Glutamatergic neuron (in vitro differentiated cells): ENCODE measurements around the gene KRTAP4-11. TPM values are rescaled to one million over a fixed set of nuclear protein-coding genes. Genes with fewer than 3 reads are reported as not detected.
"Not testable (repeated sequence)": the region's sequence is repeated elsewhere in the genome, so short reads cannot be mapped to it uniquely, and the experiment has no call there.

Experiments used
- DNase-seq: peaks from one replicate; pipeline ENCODE4 v3.0.0; 2022
- H3K27ac Mint-ChIP-seq: one replicate; pipeline ENCODE4 v1.8.0; 2020; ENCODE audit warnings: mild to moderate bottlenecking, mixed read lengths, inconsistent platforms; ENCODE audit not compliant: unreplicated experiment
- H3K27me3 Mint-ChIP-seq: one replicate; pipeline ENCODE4 v1.8.0; 2020; ENCODE audit warnings: mild to moderate bottlenecking, moderate library complexity, mixed read lengths, inconsistent platforms; ENCODE audit not compliant: unreplicated experiment
- H3K36me3 Mint-ChIP-seq: one replicate; pipeline ENCODE4 v1.8.0; 2020; ENCODE audit warnings: mild to moderate bottlenecking, mixed read lengths, inconsistent platforms; ENCODE audit not compliant: unreplicated experiment
- H3K4me1 Mint-ChIP-seq: one replicate; pipeline ENCODE4 v1.8.0; 2020; ENCODE audit warnings: mild to moderate bottlenecking, low read depth, mixed read lengths, inconsistent platforms; ENCODE audit not compliant: unreplicated experiment
- H3K4me3 Mint-ChIP-seq: one replicate; pipeline ENCODE4 v1.8.0; 2020; ENCODE audit warnings: mild to moderate bottlenecking, mixed read lengths, inconsistent platforms; ENCODE audit not compliant: unreplicated experiment
- H3K9me3 Mint-ChIP-seq: one replicate; pipeline ENCODE4 v1.8.0; 2020; ENCODE audit warnings: mild to moderate bottlenecking, moderate library complexity, mixed read lengths, inconsistent platforms; ENCODE audit not compliant: unreplicated experiment
- CTCF ChIP-seq: fragments of 200-600 bp; sonication (generic); IDR thresholded peaks from one replicate; pipeline ENCODE4 v1.5.0; 2021; ENCODE audit not compliant: partially characterized antibody, unreplicated experiment
- total RNA-seq: library from RNA; stranded (reverse); fragmentation: NEBNext Ultra II Directional; extraction: Animal tissue kit (Norgen Biotek cat#: 25700); gene quantifications from one replicate; pipeline ENCODE4 v1.2.1, GENCODE V29; 2021; ENCODE audit not compliant: unreplicated experiment

Gene KRTAP4-11
- total RNA-seq, 1 donor from 2014 or later, result not detected

GRCh38 chr17:41145261-41145660, 27.1 kb upstream of the KRTAP4-11 start:
- no peak overlapping the region for H3K27ac Mint-ChIP-seq
- H3K27me3 Mint-ChIP-seq, result peaks cover 8% of the 10 kb centered on the region
- peaks cover 12% of the 10 kb centered on the region for H3K9me3 Mint-ChIP-seq
- no peak for TF ChIP-seq CTCF
- H3K4me1 Mint-ChIP-seq, result no peaks in the 10 kb centered on the region
- peaks cover 21% of the 10 kb centered on the region for H3K36me3 Mint-ChIP-seq
- no peak for DNase-seq
- no peak overlapping the region for H3K4me3 Mint-ChIP-seq

GRCh38 chr17:41144846-41145245, 26.7 kb upstream of the KRTAP4-11 start:
- DNase-seq, result no peak
- H3K27me3 Mint-ChIP-seq, result peaks cover 8% of the 10 kb centered on the region
- H3K4me1 Mint-ChIP-seq, result no peaks in the 10 kb centered on the region
- peaks cover 21% of the 10 kb centered on the region for H3K36me3 Mint-ChIP-seq
- H3K9me3 Mint-ChIP-seq, result peaks cover 12% of the 10 kb centered on the region
- no peak overlapping the region for H3K4me3 Mint-ChIP-seq
- no peak overlapping the region for H3K27ac Mint-ChIP-seq
- TF ChIP-seq CTCF, result no peak

GRCh38 chr17:41141361-41141760, 23.2 kb upstream of the KRTAP4-11 start:
- no peaks in the 10 kb centered on the region for H3K4me1 Mint-ChIP-seq
- DNase-seq, result no peak
- no peak overlapping the region for H3K4me3 Mint-ChIP-seq

GRCh38 chr17:41140360-41141131, 22.4 kb upstream of the KRTAP4-11 start, which contains the start of gene KRTAP4-6:
TSS of gene KRTAP4-6 (minus strand) at chr17:41140544. CDS start at chr17:41140487, 57 bp downstream.
- peak within 1 kb of the TSS; percentile 62 for H3K27ac Mint-ChIP-seq
- peaks cover 6% of the 10 kb centered on the region for H3K9me3 Mint-ChIP-seq
- no peak for TF ChIP-seq CTCF
- no peak within 1 kb of the TSS for H3K4me3 Mint-ChIP-seq
- H3K27me3 Mint-ChIP-seq, result peaks cover 3% of the 10 kb centered on the region
- no peaks in the 10 kb centered on the region for H3K4me1 Mint-ChIP-seq
- H3K36me3 Mint-ChIP-seq, result peaks cover 22% of the 10 kb centered on the region
- no peak for DNase-seq

More at GRCh38 chr17:41141361-41141760, 23.2 kb upstream of the KRTAP4-11 start:
- H3K9me3 Mint-ChIP-seq, result peaks cover 6% of the 10 kb centered on the region
- no peak for TF ChIP-seq CTCF
- H3K36me3 Mint-ChIP-seq, result peaks cover 22% of the 10 kb centered on the region
- H3K27ac Mint-ChIP-seq, result no peak overlapping the region
- peaks cover 3% of the 10 kb centered on the region for H3K27me3 Mint-ChIP-seq

GRCh38 chr17:41139865-41140264, 21.7 kb upstream of the KRTAP4-11 start:
- not testable (repeated sequence) for H3K27me3 Mint-ChIP-seq, H3K4me1 Mint-ChIP-seq, H3K9me3 Mint-ChIP-seq, H3K4me3 Mint-ChIP-seq, DNase-seq
- Mint-ChIP-seq H3K36me3 (peaks cover 22% of the 10 kb centered on the region), H3K27ac (peak overlapping the region; percentile 62)
